ENCODE results near the gene SCN2B. TPM values are rescaled to one million over a fixed set of nuclear protein-coding genes. Genes with fewer than 3 reads are reported as not detected.
A peak's percentile ranks its signal among the peaks of the same experiment; 100 is the strongest.

The SCN2B gene
- total RNA-seq, 1 donor from 2014 or later = 0.32 TPM

- ATAC-seq = no peak
Measured at GRCh38 chr11:118174006-118174567, 2.4 kb downstream of the SCN2B start.

DNA sequence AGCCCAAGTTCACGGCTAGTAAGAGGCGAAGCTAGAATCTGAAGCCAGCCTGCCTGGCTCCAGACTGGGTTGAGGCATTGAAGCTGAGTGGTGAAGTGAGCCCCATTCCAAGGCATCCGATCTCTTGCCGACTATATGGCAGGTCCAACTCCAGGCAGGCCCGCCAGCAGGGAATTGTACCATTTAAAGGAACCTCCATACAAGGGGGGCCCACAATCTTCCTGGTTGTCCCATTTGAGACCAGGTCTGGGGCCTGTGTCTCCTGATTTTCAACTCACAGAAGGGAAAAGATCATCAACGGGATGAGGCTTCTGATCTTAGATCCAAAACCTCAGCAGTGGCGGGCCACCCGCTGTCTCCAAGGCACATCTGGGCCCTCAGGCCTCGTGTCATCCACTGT lies 4.1 kb downstream of the SCN2B start:
- no peak for ATAC-seq

- peak; percentile 67 for ATAC-seq
Measured at GRCh38 chr11:118171269-118172062, 5.0 kb downstream of the SCN2B start.

- ATAC-seq = no peak
Measured at GRCh38 chr11:118170882-118171268, 5.6 kb downstream of the SCN2B start.

DNA sequence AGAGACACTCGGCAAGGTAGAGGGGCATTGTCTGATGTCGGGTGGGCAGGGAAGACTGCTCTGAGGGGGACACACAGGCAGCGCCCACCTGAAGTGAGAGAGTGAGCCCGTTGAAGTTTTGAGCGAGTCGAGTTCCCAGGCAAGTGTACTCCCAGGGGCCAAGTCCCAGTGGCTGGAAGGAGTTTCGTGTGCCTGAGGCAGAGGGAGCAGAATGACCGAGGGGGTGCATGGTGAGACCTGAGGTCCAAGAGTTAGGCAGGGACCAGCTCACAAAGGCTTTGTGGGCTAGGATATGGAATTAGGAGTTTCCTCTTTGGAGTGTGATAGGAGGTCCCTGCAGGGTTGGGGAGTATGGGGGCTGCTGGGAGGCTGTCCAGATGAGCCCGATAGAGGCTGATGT lies 6.2 kb downstream of the SCN2B start:
- no peak for ATAC-seq

DNA sequence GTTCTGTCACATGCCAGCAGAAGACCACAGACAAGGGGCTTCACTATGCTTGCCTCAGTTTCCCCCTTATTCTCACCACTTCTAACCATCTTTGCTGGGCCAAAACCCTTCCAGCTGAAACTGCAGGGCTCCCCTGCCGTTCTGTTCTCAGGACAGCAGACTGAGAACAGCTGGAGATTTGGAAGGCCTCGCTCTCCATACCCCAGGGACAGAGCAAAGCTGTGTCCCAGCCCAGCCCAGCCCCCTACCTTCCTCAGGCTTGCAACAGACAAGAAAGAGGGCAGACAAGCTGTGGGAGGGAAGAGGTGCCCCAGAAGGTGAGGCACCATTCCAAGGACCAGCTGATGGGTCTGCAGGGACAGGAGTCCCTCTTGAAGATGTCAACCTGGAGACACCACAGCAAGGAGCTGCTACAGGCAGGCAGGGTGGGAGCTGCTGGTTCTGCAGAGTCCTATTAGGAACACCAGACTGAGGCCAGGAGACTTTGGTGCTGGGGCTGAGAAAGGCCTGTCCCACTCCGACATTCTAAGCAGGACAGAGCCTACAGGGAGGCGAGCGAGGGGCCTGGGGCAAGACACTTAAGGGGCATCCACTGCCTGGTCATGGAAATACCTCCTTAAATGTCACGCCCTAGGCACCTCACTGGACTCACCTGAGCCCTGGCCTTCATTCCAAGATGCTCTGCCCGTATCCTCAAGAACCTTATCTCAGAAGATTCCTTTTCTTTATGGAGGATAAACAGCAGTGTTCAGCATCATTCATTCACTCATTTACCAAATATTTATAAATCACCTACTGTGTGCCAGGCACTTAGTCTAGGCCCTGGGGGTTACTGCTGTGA lies 6.9 kb downstream of the SCN2B start:
- no peak for ATAC-seq

DNA sequence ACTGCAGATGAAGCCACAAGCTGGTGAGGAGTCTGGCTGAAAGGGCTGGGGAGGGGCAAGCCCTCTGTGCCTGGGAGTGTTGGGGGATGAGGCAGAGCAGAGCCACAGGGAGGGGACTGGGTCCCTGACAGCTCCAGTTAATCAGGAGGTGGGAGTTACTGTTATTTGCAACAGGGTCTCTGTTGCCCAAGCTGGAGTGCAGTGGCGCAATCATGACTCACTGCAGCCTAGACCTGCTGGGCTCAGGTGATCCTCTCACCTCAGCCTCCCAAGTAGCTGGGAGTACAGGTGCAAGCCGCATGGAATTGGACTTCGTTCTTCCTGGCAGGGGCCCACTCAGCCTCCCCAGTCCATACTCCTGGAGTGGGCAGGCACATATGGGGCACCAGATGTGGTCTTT lies 7.7 kb downstream of the SCN2B start:
- ATAC-seq = no peak

DNA sequence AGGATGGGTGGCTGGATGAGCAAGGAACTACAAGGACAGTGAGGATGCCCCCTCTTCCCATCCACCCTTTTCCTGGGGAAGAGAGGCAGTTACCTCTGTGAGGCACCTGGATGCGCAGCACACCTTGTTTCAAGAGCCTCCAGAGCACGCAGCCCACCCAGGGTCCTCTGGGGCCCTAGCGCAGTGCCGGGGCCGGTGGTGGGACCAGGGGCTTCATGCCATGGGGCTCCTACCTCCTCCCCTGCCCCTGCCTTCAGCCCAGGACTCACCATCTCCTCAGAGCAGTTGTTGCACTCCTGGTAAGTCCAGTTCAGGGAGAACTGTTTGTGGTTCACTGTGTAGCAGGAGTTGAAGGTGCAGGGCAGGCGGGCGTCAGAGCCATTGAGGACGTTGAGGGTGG lies 8.1 kb downstream of the SCN2B start:
- ATAC-seq = no peak

DNA sequence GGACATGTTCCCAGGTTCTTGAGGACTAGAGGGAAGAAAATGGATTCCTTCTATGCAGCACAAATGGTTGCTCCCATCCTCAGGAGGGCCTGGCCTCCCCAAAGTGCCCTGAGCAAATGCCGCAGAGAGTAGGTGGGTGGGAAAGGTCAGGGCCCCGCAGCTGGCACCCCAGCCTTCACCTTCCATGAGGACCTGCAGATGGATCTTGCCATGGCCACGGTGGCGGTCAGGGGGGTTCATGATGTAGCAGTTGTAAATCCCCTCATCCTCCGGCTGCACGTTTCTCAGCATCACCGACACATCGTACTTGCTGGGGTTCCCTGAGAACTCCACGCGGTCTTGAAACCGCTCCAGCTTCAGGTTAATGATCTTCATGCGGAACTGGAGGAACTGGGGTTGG lies 8.5 kb downstream of the SCN2B start:
- no peak for ATAC-seq

GRCh38 chr11:118167253-118167652 lies 9.2 kb downstream of the SCN2B start:
- ATAC-seq = no peak

DNA sequence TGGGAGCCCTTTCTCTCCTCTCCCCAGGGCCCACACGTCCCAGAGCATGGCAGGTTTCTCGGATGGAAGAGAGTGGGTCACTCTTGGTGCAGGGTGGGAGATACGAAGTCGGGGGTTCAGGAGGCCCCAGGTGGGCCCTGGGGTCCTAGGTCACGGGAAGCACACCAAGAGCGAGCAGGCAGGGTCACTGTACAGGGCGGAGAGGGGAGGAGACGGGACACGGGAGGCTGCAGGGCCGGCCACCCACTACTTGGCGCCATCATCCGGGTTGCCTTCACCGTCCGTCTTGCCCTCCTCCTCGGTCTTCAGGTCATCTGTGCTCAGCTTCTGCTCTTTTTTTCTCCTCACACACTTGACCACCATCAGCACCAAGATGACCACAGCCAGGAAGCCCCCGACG lies 9.8 kb downstream of the SCN2B start:
- ATAC-seq = no peak

GRCh38 chr11:118164885-118165284 lies 11.6 kb downstream of the SCN2B start:
- no peak for ATAC-seq

DNA sequence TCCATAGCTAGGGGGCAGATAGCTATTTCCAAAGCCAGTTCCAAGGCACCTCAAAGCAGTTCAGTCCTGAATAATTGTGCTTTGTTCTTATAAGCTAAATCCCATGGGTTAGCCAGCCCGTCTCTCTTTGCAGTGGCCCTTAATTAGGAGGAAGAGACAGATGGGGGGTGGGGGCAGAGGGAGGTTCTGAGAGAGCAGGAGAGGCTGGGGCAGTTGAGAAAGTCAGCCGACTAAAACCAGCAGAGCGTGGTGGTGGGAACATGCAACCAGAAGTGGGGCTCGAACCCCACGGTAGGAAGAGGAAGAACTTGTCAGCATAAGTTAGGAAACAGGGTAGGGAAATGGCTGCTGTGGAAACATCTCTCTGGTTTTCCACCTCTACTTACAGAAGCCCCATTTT lies 12.9 kb downstream of the SCN2B start:
- ATAC-seq = no peak

DNA sequence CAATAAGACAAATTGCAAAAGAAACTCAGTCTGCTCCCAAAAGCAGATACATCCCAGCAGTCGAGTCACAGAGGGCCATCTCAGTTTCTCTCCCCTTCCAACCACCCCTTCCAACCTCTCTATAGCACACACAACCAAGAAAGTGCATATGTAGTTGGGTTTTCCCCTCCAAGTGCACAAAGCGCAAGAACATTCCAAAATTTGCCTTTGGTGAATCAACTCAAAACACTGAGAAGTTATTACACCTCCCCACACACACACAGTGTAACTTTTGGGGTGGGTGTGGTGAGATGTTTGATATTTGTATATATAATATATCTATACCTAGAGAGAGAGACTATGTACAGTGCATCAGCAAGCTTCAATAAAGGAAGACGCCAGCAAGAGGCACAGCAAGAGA lies 13.6 kb downstream of the SCN2B start:
- no peak for ATAC-seq

DNA sequence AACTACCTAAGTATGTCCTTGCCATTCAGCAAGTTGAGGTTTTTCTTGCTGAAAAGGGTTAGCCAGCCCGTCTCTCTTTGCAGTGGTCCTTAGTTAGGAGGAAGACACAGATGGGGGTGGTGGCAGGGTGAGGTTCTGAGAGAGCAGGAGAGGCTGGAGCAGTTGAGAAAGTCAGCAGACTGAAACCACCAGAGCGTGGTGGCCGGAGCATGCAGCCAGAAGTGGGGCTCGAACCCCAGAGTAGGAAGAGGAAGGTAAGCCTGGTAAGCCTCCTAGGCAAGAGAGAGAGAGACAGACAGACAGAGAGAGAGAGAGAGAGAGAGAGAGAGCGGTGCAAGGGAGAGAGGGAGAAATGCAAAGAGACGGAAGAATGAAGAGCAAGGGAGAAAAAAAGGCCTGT lies 14.7 kb downstream of the SCN2B start:
- ATAC-seq = no peak

DNA sequence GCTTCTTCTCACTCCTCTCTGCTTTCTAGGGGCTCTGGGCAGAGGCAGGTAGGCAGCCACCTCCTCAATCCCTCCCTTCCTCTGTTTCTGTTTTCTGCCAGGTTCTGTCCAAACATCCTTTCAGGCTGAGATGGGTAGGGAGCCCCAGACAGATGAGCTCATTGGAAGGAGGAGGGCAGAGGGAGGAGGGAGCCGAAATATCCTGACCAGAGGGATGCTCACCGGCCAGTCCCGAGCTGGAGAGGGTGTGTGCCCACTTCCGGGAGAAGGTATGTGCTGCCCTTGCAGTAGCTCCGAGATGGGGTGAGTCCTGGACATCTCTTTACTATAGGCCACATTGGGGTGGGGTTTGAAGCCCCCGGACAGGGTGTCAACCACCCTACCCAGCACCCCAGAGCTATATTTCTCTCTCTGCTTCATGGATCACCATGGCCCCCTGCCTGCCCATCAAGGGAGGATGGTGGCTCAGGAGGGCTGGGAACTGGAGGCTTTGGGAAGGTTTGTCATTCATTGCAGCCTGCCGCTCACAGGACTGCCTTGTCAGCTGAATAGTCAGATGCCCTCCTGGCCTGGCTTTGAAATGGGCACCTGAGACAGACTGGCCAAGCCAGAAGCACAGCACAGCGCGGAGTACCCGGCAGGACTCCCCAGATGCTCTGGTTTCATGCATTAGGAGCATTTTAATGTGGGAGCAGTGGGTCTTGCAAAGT lies 19.1 kb downstream of the SCN2B start:
- no peak for ATAC-seq

DNA sequence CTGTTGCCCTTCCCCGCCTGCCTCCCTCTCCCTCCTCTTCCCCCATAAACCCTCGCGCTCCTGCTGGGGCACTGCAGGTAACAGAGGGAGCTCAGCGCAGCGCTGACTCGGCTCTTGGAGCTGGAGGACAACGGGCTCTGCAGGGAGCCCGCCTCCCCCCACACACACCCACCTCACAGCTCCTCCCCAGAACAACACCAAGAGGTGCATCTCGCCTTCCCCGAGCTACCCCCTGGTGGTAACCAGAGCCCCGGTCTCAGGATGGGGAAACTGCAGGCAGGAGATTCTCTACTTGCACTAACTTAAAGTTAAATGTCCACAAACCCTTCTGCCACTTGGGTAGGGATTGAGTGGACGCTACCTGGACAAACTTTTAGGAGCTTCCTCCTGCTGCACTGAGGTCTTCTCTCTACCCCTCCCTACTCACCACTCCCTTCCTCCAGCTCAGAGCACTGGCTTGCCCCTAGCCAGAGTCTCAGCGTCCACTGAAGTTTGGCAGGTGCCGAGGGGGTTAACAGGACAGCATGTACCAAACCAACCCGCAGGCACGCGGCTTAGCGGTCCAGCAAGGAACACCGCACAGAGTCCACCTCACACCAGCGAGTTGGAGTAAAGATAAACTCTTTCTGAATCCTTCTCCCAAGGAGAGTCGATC lies 19.8 kb downstream of the SCN2B start:
- no peak for ATAC-seq

DNA sequence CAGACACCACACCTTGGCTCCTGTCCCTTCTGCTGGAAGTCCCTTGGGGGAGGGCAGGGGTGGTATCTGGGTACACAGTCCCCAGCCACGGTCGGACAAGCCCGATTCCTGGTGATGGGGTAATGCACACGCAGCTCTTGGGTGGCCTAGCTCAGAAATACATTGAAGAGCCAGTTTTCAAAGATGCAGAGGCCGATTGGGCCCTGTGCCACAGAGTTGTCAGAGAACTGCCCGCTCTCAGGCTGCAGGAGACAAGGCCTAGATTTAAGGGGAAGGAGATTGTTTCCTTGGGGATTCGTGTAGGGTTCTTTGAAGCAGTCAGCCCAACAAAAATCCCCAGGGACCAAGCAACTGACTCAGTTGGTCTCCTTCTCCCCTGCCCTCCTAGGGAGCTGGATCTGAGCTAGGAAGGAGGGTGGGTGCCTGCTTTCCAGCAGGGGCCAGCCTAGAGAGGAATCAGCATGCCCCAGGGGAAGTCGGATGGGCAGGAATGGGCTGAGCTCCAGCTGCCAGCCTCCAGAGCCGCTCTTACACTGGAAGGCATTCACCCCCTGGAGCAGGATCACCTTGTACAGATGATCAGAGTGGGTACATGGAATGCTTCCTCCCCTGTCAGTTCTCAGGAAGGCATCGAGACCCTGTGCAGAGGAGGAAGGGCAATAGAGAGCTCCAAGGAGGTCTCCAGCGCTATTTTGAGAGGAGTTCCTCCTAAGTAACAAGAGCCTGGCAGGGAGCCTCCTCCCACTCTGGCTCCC lies 20.5 kb downstream of the SCN2B start:
- ATAC-seq = no peak

GRCh38 chr11:118154641-118155040 lies 21.8 kb downstream of the SCN2B start:
- ATAC-seq = no peak

DNA sequence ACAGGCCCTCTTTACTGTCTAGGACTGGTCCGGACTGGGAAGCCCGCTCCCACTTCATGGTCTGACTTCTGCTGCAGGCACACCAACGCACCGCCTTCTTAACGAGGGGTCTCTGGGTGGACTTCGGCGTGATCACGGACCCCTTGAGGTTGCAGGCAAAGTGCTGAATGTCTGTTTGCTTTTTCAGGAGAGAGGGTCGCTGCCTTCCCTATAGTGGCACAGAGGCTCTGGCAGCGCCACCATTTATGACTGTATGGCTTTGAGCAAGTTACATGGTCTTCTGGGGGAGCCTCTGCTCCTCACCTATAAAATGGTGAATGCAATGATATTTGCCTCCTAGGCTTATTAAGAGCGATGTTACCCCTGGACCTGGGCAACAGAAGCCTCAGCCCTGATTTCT lies 22.5 kb downstream of the SCN2B start:
- ATAC-seq = no peak

GRCh38 chr11:118153516-118153915 lies 22.9 kb downstream of the SCN2B start:
- no peak for ATAC-seq

Measured in esophagus mucosa (tissue), 1 donor.